Activated CD8-positive, alpha-beta T cell treated with anti-CD3 and anti-CD28 coated beads for 36 hours (primary cell): ENCODE results near the gene NAA25. TPM values are rescaled to one million over a fixed set of nuclear protein-coding genes. Genes with fewer than 3 reads are reported as not detected.

Source experiments
- ATAC-seq: fragments of 200-7000 bp; cut with Tn5 transposase; one replicate; pipeline ENCODE4 v1.10.0; 2021; ENCODE audit warnings: mild to moderate bottlenecking, moderate library complexity
- CTCF ChIA-PET: fragments of 350-600 bp; sonication (Branson Sonifier 250); formaldehyde crosslinking; loops from one replicate; lab custom pipeline; 2021; ENCODE audit warnings: antibody characterized with exemption; lab: Charles Lee
- POLR2A ChIA-PET: fragments of 350-600 bp; sonication (Branson Sonifier 250); formaldehyde crosslinking; loops from one replicate; lab custom pipeline; 2021; ENCODE audit warnings: antibody characterized with exemption; lab: Charles Lee
- DNase-seq: peaks from one replicate; pipeline ENCODE4 v3.0.0-alpha.2; 2020
- H3K27ac Mint-ChIP-seq: one replicate; pipeline ENCODE4 v1.8.0; 2021; ENCODE audit warnings: mild to moderate bottlenecking, mixed read lengths
- H3K27me3 Mint-ChIP-seq: one replicate; pipeline ENCODE4 v1.8.0; 2021; ENCODE audit warnings: mixed read lengths
- H3K36me3 Mint-ChIP-seq: one replicate; pipeline ENCODE4 v1.8.0; 2021; ENCODE audit warnings: low read depth, mixed read lengths
- H3K4me1 Mint-ChIP-seq: one replicate; pipeline ENCODE4 v1.8.0; 2021; ENCODE audit warnings: low read depth, mixed read lengths
- H3K4me3 Mint-ChIP-seq: one replicate; pipeline ENCODE4 v1.8.0; 2021; ENCODE audit warnings: mild to moderate bottlenecking, moderate library complexity, mixed read lengths
- H3K9me3 Mint-ChIP-seq: one replicate; pipeline ENCODE4 v1.8.0; 2021; ENCODE audit warnings: mixed read lengths
- CTCF ChIP-seq: fragments of 200-600 bp; IDR thresholded peaks from one replicate; pipeline ENCODE4 v1.8.0; 2022; ENCODE audit warnings: antibody characterized with exemption, mild to moderate bottlenecking
- intact Hi-C: fragments of 100-400 bp; cut with micrococcal nuclease; formaldehyde crosslinking; loops from one replicate; pipeline ENCODE4 v1.10.0; 2022
- total RNA-seq, 2 experiments: library from RNA; stranded (reverse); gene quantifications; one replicate each; pipeline ENCODE4 v1.2.3, GENCODE V29; 2021

Gene NAA25
- total RNA-seq, 2 experiments from 2014 or later: 46.0 to 48.3 TPM

GRCh38 chr12:112149596-112149995, 41.0 kb upstream of the NAA25 start:
- H3K9me3 Mint-ChIP-seq: peaks cover 3% of the 10 kb centered on the region
- no peaks in the 10 kb centered on the region for H3K27me3 Mint-ChIP-seq
- no peak overlapping the region for H3K27ac Mint-ChIP-seq
- no peak overlapping the region for H3K4me3 Mint-ChIP-seq
- ChIA-PET CTCF (interaction anchor here (0.7 kb wide), 1 partner anchor 49 kb away, joined by 5 read pairs; no protein-coding TSS in a partner anchor), POLR2A (interaction anchor here (1.4 kb wide), 1 partner anchor 12 kb away, joined by 4 read pairs; no protein-coding TSS in a partner anchor)
- DNase-seq: no peak
- intact Hi-C loops: no loop called here
- TF ChIP-seq CTCF: no peak
- no peak for ATAC-seq
- H3K4me1 Mint-ChIP-seq: no peaks in the 10 kb centered on the region
- H3K36me3 Mint-ChIP-seq: peaks cover 64% of the 10 kb centered on the region

GRCh38 chr12:112148031-112148513, 39.5 kb upstream of the NAA25 start:
- H3K27ac Mint-ChIP-seq: no peak overlapping the region
- no peak for TF ChIP-seq CTCF
- no peaks in the 10 kb centered on the region for H3K27me3 Mint-ChIP-seq
- ChIA-PET POLR2A (interaction anchor here (0.9 kb wide), 1 partner anchor 12 kb away, joined by 3 read pairs; no protein-coding TSS in a partner anchor), CTCF (interaction anchor here (1.1 kb wide), 1 partner anchor 22 kb away, joined by 3 read pairs; no protein-coding TSS in a partner anchor)
- ATAC-seq (no peak), DNase-seq (no peak)
- H3K4me3 Mint-ChIP-seq: no peak overlapping the region
- no peaks in the 10 kb centered on the region for H3K9me3 Mint-ChIP-seq
- intact Hi-C loops: no loop called here
- H3K36me3 Mint-ChIP-seq: peaks cover 54% of the 10 kb centered on the region
- H3K4me1 Mint-ChIP-seq: no peaks in the 10 kb centered on the region

- ChIA-PET POLR2A (no interaction called here), CTCF (no interaction called here)
- ATAC-seq (no peak), DNase-seq (no peak)
- H3K4me3 Mint-ChIP-seq: no peak overlapping the region
- intact Hi-C loops: no loop called here
- H3K9me3 Mint-ChIP-seq: no peaks in the 10 kb centered on the region
- TF ChIP-seq CTCF: no peak
- H3K27me3 Mint-ChIP-seq: no peaks in the 10 kb centered on the region
- H3K4me1 Mint-ChIP-seq: no peaks in the 10 kb centered on the region
- H3K36me3 Mint-ChIP-seq: peaks cover 42% of the 10 kb centered on the region
- H3K27ac Mint-ChIP-seq: peak overlapping the region; percentile 0
Measured at GRCh38 chr12:112146123-112146522, 37.5 kb upstream of the NAA25 start.

GRCh38 chr12:112140728-112141127, 32.1 kb upstream of the NAA25 start:
- DNase-seq: no peak
- ATAC-seq: no peak
- H3K4me1 Mint-ChIP-seq: no peaks in the 10 kb centered on the region
- CTCF ChIA-PET: interaction anchor here (1.3 kb wide), 1 partner anchor 11 kb away, joined by 3 read pairs; no protein-coding TSS in a partner anchor
- TF ChIP-seq CTCF: no peak
- peaks cover 26% of the 10 kb centered on the region for H3K36me3 Mint-ChIP-seq
- POLR2A ChIA-PET: interaction anchor here (0.9 to 1.4 kb wide), 3 partner anchors 10 to 33 kb away, joined by 4 to 5 read pairs (median 5); no protein-coding TSS in a partner anchor
- H3K27ac Mint-ChIP-seq: peak overlapping the region; percentile 9
- H3K27me3 Mint-ChIP-seq: no peaks in the 10 kb centered on the region
- no peak overlapping the region for H3K4me3 Mint-ChIP-seq
- no peaks in the 10 kb centered on the region for H3K9me3 Mint-ChIP-seq
- intact Hi-C loops: no loop called here

GRCh38 chr12:112134731-112135130, 26.1 kb upstream of the NAA25 start:
- no peak for ATAC-seq
- no peak overlapping the region for H3K4me3 Mint-ChIP-seq
- ChIA-PET POLR2A (no interaction called here), CTCF (no interaction called here)
- H3K36me3 Mint-ChIP-seq: peaks cover 8% of the 10 kb centered on the region
- no peak for DNase-seq
- H3K9me3 Mint-ChIP-seq: no peaks in the 10 kb centered on the region
- intact Hi-C loops: no loop called here
- H3K27ac Mint-ChIP-seq: no peak overlapping the region
- no peak for TF ChIP-seq CTCF
- H3K27me3 Mint-ChIP-seq: no peaks in the 10 kb centered on the region
- peaks cover 25% of the 10 kb centered on the region for H3K4me1 Mint-ChIP-seq
